ENCODE data around the gene SPEM3. TPM values are rescaled to one million over a fixed set of nuclear protein-coding genes. Genes with fewer than 3 reads are reported as not detected.

SPEM3 gene
- total and polyA plus RNA-seq, 8 donors = not detected

DNA sequence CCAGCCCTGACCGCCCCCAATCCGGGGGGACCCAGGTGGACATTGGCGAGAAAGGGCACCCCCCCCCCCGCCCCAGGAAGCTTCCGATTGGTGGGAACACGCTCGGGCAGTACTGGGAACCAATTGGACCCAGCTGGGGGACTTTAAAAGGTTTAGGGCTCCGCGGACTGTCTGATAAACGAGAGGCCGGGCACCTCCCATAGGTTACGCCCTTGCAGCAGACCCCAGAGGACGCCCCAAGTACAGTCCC, 25.0 kb upstream of the SPEM3 start:
- Histone ChIP-seq H3K4me3 (peak overlapping the region; percentile 57 to 59), H3K4me1 (peaks cover 7 to 26% of the 10 kb centered on the region in 2 donors), H3K36me3 (no peaks in the 10 kb centered on the region), H3K27me3 (peaks cover 0 to 34% of the 10 kb centered on the region in 2 donors), H3K9me3 (no peaks in the 10 kb centered on the region), H3K27ac (peak overlapping the region; percentile 87)
- intact Hi-C loops (cut with DNase I) = no loop called here
- TF ChIP-seq, protein P1, sequence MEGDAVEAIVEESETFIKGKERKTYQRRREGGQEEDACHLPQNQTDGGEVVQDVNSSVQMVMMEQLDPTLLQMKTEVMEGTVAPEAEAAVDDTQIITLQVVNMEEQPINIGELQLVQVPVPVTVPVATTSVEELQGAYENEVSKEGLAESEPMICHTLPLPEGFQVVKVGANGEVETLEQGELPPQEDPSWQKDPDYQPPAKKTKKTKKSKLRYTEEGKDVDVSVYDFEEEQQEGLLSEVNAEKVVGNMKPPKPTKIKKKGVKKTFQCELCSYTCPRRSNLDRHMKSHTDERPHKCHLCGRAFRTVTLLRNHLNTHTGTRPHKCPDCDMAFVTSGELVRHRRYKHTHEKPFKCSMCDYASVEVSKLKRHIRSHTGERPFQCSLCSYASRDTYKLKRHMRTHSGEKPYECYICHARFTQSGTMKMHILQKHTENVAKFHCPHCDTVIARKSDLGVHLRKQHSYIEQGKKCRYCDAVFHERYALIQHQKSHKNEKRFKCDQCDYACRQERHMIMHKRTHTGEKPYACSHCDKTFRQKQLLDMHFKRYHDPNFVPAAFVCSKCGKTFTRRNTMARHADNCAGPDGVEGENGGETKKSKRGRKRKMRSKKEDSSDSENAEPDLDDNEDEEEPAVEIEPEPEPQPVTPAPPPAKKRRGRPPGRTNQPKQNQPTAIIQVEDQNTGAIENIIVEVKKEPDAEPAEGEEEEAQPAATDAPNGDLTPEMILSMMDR (IDR thresholded peaks at IDR 0.05) = no peak
- peak; percentile 55 for ATAC-seq
- no peak for DNase-seq

DNA sequence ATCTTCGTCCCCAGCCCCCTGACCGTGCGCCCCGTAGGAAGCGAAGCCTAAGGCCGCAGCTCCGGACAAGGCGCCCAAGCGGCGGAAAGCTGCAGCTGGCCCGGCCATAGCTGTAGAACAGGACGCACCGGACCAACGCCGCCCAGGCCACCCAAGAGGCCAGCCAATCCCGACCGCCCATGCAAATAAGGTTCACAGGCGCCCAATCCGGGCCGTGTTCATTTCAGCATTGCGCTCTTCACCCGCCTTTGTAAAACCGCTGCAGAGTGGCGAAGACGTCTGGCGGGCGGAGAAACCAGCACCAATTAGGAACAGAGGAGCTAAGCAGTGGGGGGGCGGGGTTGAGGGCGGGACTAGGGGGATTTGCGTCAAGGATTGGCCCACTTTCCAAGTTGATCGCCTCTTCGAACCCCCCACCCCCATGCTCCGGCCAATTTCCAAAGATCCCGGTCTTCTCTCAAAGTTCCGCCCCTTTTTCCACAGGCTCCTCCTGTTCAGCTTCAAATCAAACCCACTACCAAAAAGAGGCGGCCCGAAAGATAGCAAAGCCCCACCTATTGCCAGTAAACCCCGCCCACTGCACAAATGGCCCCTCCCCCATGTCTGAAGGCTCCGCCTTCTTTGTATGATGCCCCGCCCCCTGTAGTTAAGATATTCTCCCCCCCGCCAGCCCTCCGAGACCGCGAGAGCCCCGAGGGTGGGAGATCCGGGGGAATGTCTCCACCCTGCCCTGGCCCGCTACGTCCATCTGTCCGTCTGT, 24.5 kb upstream of the SPEM3 start, which contains the start of gene TMEM256:
Gene TMEM256 (minus strand): TSS at position 121 of the 760 bp plus-strand sequence. CDS start 13 bp downstream, at position 108.
- peaks cover 0 to 37% of the 10 kb centered on the region in 2 donors for H3K27me3 ChIP-seq
- intact Hi-C loops (cut with DNase I) = no loop called here
- peak within 1 kb of the TSS; percentile 59 to 61 for H3K4me3 ChIP-seq
- DNase-seq = peak; percentile 97 to 99 (median 98)
- H3K36me3 ChIP-seq = no peaks in the 10 kb centered on the region
- peak; percentile 94 for ATAC-seq
- TF ChIP-seq, protein P1 (IDR thresholded peaks at IDR 0.05) = peak in 1 of 2 donors; percentile 15
- H3K27ac ChIP-seq = peak within 1 kb of the TSS; percentile 87
- H3K9me3 ChIP-seq = no peaks in the 10 kb centered on the region
- peaks cover 7 to 26% of the 10 kb centered on the region in 2 donors for H3K4me1 ChIP-seq

DNA sequence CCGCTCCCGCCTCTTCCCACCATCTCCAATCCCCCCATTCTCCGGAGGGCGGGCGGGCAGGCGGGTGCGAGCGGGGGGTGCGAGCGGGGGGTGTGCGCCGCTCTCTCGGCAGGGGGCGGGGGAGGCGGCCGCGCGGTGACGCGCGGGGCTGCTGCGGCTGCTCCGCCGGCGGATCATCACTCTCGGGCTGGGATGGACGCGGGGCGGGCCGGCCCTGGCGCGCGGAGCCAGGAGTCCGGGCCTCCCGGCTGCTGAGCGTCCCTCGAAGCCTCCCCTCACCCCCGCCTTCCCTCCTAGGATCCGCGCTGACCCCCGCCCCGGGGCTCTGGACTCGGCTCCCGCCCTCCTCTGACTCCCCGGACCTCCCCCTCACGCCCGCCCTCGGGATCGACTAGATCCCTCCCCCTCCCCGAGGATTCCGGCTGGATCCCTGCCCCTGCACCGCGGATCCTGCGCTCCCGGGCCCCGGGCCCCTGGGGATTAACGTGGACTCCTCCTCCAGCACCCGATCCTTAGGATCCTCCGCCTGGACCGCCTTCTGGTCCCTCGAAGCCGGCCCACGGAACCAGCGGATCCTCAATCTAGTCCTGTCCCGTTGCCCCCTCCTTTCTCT, 23.8 kb upstream of the SPEM3 start:
- DNase-seq (peak in 1 of 4 donors; percentile 88), ATAC-seq (peak; percentile 53)
- H3K9me3 ChIP-seq = no peaks in the 10 kb centered on the region
- intact Hi-C loops (cut with DNase I) = no loop called here
- peak overlapping the region; percentile 59 to 61 for H3K4me3 ChIP-seq
- TF ChIP-seq, protein P1 (IDR thresholded peaks at IDR 0.05) = no peak
- H3K27ac ChIP-seq = peak overlapping the region; percentile 87
- H3K4me1 ChIP-seq = peaks cover 7 to 26% of the 10 kb centered on the region in 2 donors
- H3K36me3 ChIP-seq = no peaks in the 10 kb centered on the region
- H3K27me3 ChIP-seq = peaks cover 0 to 37% of the 10 kb centered on the region in 2 donors

DNA sequence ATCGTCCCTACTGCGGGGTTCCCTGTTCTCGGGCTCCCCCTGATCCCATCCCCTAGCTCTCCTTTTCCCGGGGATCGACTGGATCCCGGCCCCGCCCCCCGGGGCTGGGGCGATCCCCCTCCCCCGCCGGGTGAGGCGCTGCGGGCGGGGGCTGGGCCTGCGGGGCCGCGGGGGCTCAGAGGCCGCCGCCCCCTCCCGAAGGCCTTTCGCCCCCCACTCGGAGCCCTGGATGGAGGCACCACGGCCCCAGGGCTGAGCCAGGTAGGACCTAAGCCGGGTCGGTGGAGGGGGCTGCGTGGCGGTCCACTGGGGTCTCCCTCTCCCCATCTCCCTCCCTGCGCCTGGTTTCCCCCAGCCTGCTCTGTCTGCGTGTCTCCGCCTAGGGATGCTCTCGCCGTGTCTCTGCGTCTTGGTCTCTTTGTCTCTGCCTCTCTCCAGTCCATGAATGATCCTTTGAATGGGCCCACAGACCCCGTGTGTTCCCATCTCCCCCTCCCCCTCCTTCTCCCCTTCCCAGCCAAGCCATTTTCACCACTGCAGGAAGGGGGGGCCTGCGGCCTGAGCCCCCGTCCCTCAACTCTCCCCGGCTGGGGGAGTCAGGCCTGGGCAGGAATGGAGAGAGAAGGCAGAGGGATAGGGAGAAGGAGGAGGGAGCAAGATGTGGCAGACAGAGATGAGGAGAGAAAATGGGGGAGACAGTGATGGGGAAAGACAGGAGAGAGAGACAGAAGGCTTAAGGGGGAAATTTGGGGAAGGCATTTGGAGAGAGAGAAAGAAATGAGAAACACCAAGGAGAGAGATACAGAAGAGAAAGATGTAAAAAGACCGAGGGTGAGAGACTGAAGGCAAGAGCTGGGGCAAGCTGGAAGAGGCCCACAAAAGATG, 23.1 kb upstream of the SPEM3 start:
- peak in 1 of 4 donors; percentile 22 for DNase-seq
- no peaks in the 10 kb centered on the region for H3K36me3 ChIP-seq
- H3K27ac ChIP-seq = peak overlapping the region; percentile 87
- intact Hi-C loops (cut with DNase I) = no loop called here
- TF ChIP-seq, protein P1 (IDR thresholded peaks at IDR 0.05) = no peak
- H3K4me1 ChIP-seq = peaks cover 7 to 26% of the 10 kb centered on the region in 2 donors
- ATAC-seq = no peak
- peak overlapping the region; percentile 59 to 61 for H3K4me3 ChIP-seq
- H3K27me3 ChIP-seq = peaks cover 0 to 37% of the 10 kb centered on the region in 2 donors
- H3K9me3 ChIP-seq = no peaks in the 10 kb centered on the region

All from left lung (tissue), 10 donors.